Loucy (cell line): ENCODE results near the gene GRIP1.

Experiments
- H2AFZ ChIP-seq: fragments of 200-600 bp; sonication (generic); 2 replicates; pipeline ENCODE4 v1.6.0; 2016; ENCODE audit warnings: antibody characterized with exemption, mild to moderate bottlenecking, low read length, moderate library complexity
- H3F3A ChIP-seq: fragments of 200-600 bp; 2 replicates; pipeline ENCODE4 v1.6.0; 2016; ENCODE audit warnings: antibody characterized with exemption, low read depth, mild to moderate bottlenecking
- H3K27me3 ChIP-seq: fragments of 200-600 bp; sonication (generic); 2 replicates; pipeline ENCODE4 v1.6.1; 2014; ENCODE audit warnings: low read length, mild to moderate bottlenecking; ENCODE audit not compliant: insufficient read depth, poor library complexity, severe bottlenecking
- H3K36me3 ChIP-seq: fragments of 200-600 bp; sonication (generic); 2 replicates; pipeline ENCODE4 v1.6.1; 2016; ENCODE audit warnings: low read length; ENCODE audit not compliant: insufficient read depth
- H3K4me1 ChIP-seq: fragments of 200-600 bp; sonication (generic); 2 replicates; pipeline ENCODE4 v1.5.1; 2014; ENCODE audit warnings: low read length, mild to moderate bottlenecking; ENCODE audit not compliant: insufficient read depth, poor library complexity, severe bottlenecking
- H3K4me2 ChIP-seq: fragments of 200-600 bp; sonication (generic); 2 replicates; pipeline ENCODE4 v1.6.0; 2014; ENCODE audit warnings: antibody characterized with exemption, low read length, low read depth, mild to moderate bottlenecking; ENCODE audit not compliant: poor library complexity, severe bottlenecking
- H3K4me3 ChIP-seq: fragments of 200-600 bp; sonication (generic); 2 replicates; pipeline ENCODE4 v1.5.1; 2014; ENCODE audit warnings: low read length, mild to moderate bottlenecking, mixed read lengths; ENCODE audit not compliant: poor library complexity, severe bottlenecking
- H3K79me2 ChIP-seq: fragments of 200-600 bp; sonication (generic); 2 replicates; pipeline ENCODE4 v1.6.1; 2014; ENCODE audit warnings: low read length; ENCODE audit not compliant: insufficient read depth
- H3K9ac ChIP-seq: fragments of 200-600 bp; sonication (generic); 2 replicates; pipeline ENCODE4 v1.6.0; 2014; ENCODE audit warnings: mild to moderate bottlenecking, low read depth, low read length, moderate library complexity; ENCODE audit not compliant: poor library complexity, severe bottlenecking
- H3K9me2 ChIP-seq: fragments of 200-600 bp; sonication (generic); replicated peaks from 2 replicates; pipeline ENCODE4 v1.6.1; 2016; ENCODE audit warnings: low read depth, low read length, mixed read lengths
- H3K9me3 ChIP-seq: fragments of 200-600 bp; sonication (generic); 2 replicates; pipeline ENCODE4 v1.6.1; 2014; ENCODE audit warnings: mild to moderate bottlenecking, antibody characterized with exemption, low read length, low read depth; ENCODE audit not compliant: insufficient read depth
- H4K20me1 ChIP-seq: fragments of 200-600 bp; sonication (generic); 2 replicates; pipeline ENCODE4 v1.6.0; 2014; ENCODE audit warnings: antibody characterized with exemption, low read length, mild to moderate bottlenecking; ENCODE audit not compliant: insufficient read depth, poor library complexity, severe bottlenecking
- EZH2phosphoT487 ChIP-seq: fragments of 200-600 bp; IDR thresholded peaks from 2 replicates; pipeline ENCODE4 v1.6.1; 2018; ENCODE audit warnings: antibody characterized with exemption, mild to moderate bottlenecking, moderate library complexity, borderline replicate concordance
- TF ChIP-seq, protein P1 (sequence below): fragments of 200-600 bp; sonication (generic); conservative IDR thresholded peaks from 2 replicates; pipeline ENCODE4 v1.5.1; 2014; ENCODE audit warnings: mild to moderate bottlenecking, antibody characterized with exemption, low read length

GRIP1 gene

DNA sequence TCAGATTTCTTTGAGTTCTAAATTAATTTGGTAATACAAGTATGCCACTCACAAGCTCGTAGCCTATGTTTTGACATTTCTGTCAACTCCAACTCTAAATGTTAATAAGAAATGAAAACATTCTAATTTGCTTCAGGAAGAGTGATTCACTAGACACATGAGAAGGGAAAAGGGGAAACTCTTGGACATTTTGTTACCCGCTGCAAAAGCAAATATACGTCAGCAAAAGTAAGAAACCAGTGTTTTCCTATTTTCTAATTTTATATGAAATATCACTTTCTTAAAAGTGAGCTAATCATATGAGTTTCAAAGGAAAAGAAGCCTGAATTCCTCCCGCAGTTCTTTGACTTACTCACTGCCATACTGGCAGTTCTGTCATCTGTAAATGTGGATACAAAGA lies 162.3 kb downstream of the GRIP1 start:
- Histone ChIP-seq H3F3A (no peaks in the 10 kb centered on the region), H3K9me3 (no peaks in the 10 kb centered on the region), H2AFZ (no peak overlapping the region), H3K79me2 (no peaks in the 10 kb centered on the region), H3K9me2 (no peaks in the 10 kb centered on the region), H3K4me1 (no peaks in the 10 kb centered on the region), H3K36me3 (no peaks in the 10 kb centered on the region), H3K4me2 (no peak overlapping the region), H3K9ac (no peak overlapping the region), H3K27me3 (no peaks in the 10 kb centered on the region), H3K4me3 (no peak overlapping the region), H4K20me1 (no peaks in the 10 kb centered on the region)
- TF ChIP-seq EZH2phosphoT487, result no peak
- TF ChIP-seq, protein P1, sequence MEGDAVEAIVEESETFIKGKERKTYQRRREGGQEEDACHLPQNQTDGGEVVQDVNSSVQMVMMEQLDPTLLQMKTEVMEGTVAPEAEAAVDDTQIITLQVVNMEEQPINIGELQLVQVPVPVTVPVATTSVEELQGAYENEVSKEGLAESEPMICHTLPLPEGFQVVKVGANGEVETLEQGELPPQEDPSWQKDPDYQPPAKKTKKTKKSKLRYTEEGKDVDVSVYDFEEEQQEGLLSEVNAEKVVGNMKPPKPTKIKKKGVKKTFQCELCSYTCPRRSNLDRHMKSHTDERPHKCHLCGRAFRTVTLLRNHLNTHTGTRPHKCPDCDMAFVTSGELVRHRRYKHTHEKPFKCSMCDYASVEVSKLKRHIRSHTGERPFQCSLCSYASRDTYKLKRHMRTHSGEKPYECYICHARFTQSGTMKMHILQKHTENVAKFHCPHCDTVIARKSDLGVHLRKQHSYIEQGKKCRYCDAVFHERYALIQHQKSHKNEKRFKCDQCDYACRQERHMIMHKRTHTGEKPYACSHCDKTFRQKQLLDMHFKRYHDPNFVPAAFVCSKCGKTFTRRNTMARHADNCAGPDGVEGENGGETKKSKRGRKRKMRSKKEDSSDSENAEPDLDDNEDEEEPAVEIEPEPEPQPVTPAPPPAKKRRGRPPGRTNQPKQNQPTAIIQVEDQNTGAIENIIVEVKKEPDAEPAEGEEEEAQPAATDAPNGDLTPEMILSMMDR, result no peak

GRCh38 chr12:66516133-66516532 lies 162.7 kb downstream of the GRIP1 start:
- no peaks in the 10 kb centered on the region for H4K20me1 ChIP-seq
- no peaks in the 10 kb centered on the region for H3F3A ChIP-seq
- H3K4me1 ChIP-seq, result no peaks in the 10 kb centered on the region
- no peaks in the 10 kb centered on the region for H3K79me2 ChIP-seq
- H2AFZ ChIP-seq, result no peak overlapping the region
- no peak for TF ChIP-seq EZH2phosphoT487
- TF ChIP-seq, protein P1, result no peak
- no peaks in the 10 kb centered on the region for H3K9me2 ChIP-seq
- no peaks in the 10 kb centered on the region for H3K27me3 ChIP-seq
- H3K36me3 ChIP-seq, result no peaks in the 10 kb centered on the region
- H3K4me2 ChIP-seq, result no peak overlapping the region
- no peak overlapping the region for H3K4me3 ChIP-seq
- no peak overlapping the region for H3K9ac ChIP-seq
- H3K9me3 ChIP-seq, result no peaks in the 10 kb centered on the region

GRCh38 chr12:66514581-66514980 lies 164.3 kb downstream of the GRIP1 start:
- no peaks in the 10 kb centered on the region for H3K27me3 ChIP-seq
- TF ChIP-seq, protein P1, result no peak
- no peak for TF ChIP-seq EZH2phosphoT487
- no peaks in the 10 kb centered on the region for H3K79me2 ChIP-seq
- H3K9me3 ChIP-seq, result no peaks in the 10 kb centered on the region
- H3K9ac ChIP-seq, result no peak overlapping the region
- no peaks in the 10 kb centered on the region for H3F3A ChIP-seq
- no peaks in the 10 kb centered on the region for H3K36me3 ChIP-seq
- no peak overlapping the region for H3K4me2 ChIP-seq
- H4K20me1 ChIP-seq, result no peaks in the 10 kb centered on the region
- no peak overlapping the region for H2AFZ ChIP-seq
- H3K9me2 ChIP-seq, result no peaks in the 10 kb centered on the region
- no peaks in the 10 kb centered on the region for H3K4me1 ChIP-seq
- no peak overlapping the region for H3K4me3 ChIP-seq
